A549 (cell line): ENCODE data around the gene OPHN1.

ENCODE experiments used
- CBX8 ChIP-seq: fragments of 200-600 bp; sonication (generic); IDR thresholded peaks from 2 replicates; pipeline ENCODE4 v1.6.1; 2016
- CEBPB ChIP-seq, 2 experiments: fragments of >200 bp in 1 of 2; sonication (Bioruptor Twin) in 1 of 2; formaldehyde crosslinking in 1 of 2; IDR thresholded peaks; 2 replicates each; pipeline ENCODE4 v1.6.1; 2012 to 2016
- EP300 ChIP-seq, 2 experiments: fragments of >200 bp; sonication (Bioruptor Twin); formaldehyde crosslinking; IDR thresholded peaks; 2 replicates in 1 of 2; 3 replicates in 1 of 2; pipeline ENCODE4 v1.6.1; 2016 to 2017
- ESRRA ChIP-seq: fragments of 150-350 bp; IDR thresholded peaks from 2 replicates; pipeline ENCODE4 v1.6.1; 2014; ENCODE audit warnings: mild to moderate bottlenecking, low read length, borderline replicate concordance
- FOSL2 ChIP-seq, 2 experiments: fragments of 450-650 bp in 1 of 2; fragments of >200 bp in 1 of 2; sonication (Bioruptor Twin) in 1 of 2; formaldehyde crosslinking; IDR thresholded peaks; 2 replicates each; pipeline versions ENCODE4 v1.5.0 to v1.6.1; 2016 to 2020; ENCODE audit warnings: mild to moderate bottlenecking in 1 of 2, moderate library complexity in 1 of 2
- MAFK ChIP-seq: fragments of 450-650 bp; IDR thresholded peaks from 2 replicates; pipeline ENCODE4 v1.6.1; 2014; ENCODE audit not compliant: partially characterized antibody
- MYC ChIP-seq: IDR thresholded peaks from 2 replicates; pipeline ENCODE4 v1.6.1; 2012; ENCODE audit warnings: mild to moderate bottlenecking, inconsistent platforms, low read length, improper control_type of control experiment, borderline replicate concordance
- NR3C1 ChIP-seq: fragments of >200 bp; sonication (Bioruptor Twin); formaldehyde crosslinking; IDR thresholded peaks from 3 replicates; pipeline ENCODE4 v1.6.1; 2017
- POLR2A ChIP-seq: IDR thresholded peaks from 2 replicates; pipeline ENCODE4 v1.6.1; 2012; ENCODE audit warnings: mild to moderate bottlenecking, low read length
- RNF2 ChIP-seq: fragments of 200-600 bp; sonication (generic); IDR thresholded peaks from 2 replicates; pipeline ENCODE4 v1.6.1; 2016; ENCODE audit warnings: low read depth, mild to moderate bottlenecking, antibody characterized with exemption, moderate library complexity, borderline replicate concordance
- TF ChIP-seq, protein P1 (sequence below): fragments of >200 bp; sonication (Bioruptor Twin); formaldehyde crosslinking; IDR thresholded peaks from 3 replicates; pipeline ENCODE4 v1.5.1; 2016

DNA sequence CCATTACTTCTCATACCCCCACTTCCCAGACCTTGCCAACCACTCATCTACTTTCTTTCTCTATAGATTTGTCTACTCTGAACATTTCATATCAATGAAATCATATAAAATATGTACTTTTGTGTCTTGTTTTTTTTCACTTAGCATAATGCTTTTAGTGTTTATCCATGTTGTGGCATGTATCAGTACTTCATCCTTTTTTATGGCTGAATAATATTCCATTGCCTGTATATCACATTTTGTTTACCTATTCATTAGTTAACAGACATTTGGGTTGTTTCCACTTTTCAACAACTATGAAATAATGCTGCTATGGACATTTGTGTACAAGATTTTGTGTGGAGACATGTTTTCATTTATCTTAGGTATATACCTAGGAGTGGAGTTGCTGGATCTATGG, 324.1 kb downstream of the OPHN1 start:
- TF ChIP-seq, protein P1, sequence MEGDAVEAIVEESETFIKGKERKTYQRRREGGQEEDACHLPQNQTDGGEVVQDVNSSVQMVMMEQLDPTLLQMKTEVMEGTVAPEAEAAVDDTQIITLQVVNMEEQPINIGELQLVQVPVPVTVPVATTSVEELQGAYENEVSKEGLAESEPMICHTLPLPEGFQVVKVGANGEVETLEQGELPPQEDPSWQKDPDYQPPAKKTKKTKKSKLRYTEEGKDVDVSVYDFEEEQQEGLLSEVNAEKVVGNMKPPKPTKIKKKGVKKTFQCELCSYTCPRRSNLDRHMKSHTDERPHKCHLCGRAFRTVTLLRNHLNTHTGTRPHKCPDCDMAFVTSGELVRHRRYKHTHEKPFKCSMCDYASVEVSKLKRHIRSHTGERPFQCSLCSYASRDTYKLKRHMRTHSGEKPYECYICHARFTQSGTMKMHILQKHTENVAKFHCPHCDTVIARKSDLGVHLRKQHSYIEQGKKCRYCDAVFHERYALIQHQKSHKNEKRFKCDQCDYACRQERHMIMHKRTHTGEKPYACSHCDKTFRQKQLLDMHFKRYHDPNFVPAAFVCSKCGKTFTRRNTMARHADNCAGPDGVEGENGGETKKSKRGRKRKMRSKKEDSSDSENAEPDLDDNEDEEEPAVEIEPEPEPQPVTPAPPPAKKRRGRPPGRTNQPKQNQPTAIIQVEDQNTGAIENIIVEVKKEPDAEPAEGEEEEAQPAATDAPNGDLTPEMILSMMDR: no peak
- TF ChIP-seq NR3C1 (no peak), EP300 (IDR thresholded peaks at IDR 0.05) (no peak), MYC (no peak), FOSL2 (IDR thresholded peaks at IDR 0.05) (no peak), FOSL2 (CRISPR knock-in tag; IDR thresholded peaks at IDR 0.05) (no peak), MAFK (no peak), CEBPB (IDR thresholded peaks at IDR 0.05) (no peak), POLR2A (no peak), RNF2 (no peak), ESRRA (no peak), CBX8 (no peak)
